BLaER1 (cell line): Measurements from ENCODE around the gene ATRNL1.

Experiments
- H3K27ac ChIP-seq: shearing (Covaris generic); formaldehyde crosslinking; 2 replicates; pipeline ENCODE4 v1.8.1; 2022
- H3K27me3 ChIP-seq: shearing (Covaris generic); formaldehyde crosslinking; 2 replicates; pipeline ENCODE4 v1.8.1; 2022
- H3K36me3 ChIP-seq: shearing (Covaris generic); formaldehyde crosslinking; 2 replicates; pipeline ENCODE4 v1.8.1; 2022
- H3K4me1 ChIP-seq: shearing (Covaris generic); formaldehyde crosslinking; 2 replicates; pipeline ENCODE4 v1.8.1; 2022
- H3K4me2 ChIP-seq: shearing (Covaris generic); formaldehyde crosslinking; 2 replicates; pipeline ENCODE4 v1.8.1; 2022
- H3K4me3 ChIP-seq: shearing (Covaris generic); formaldehyde crosslinking; 2 replicates; pipeline ENCODE4 v1.8.1; 2022
- H3K9ac ChIP-seq: shearing (Covaris generic); formaldehyde crosslinking; 2 replicates; pipeline ENCODE4 v1.8.1; 2022
- H3K9me3 ChIP-seq: shearing (Covaris generic); formaldehyde crosslinking; 2 replicates; pipeline ENCODE4 v1.8.1; 2022
- H4K20me1 ChIP-seq: shearing (Covaris generic); formaldehyde crosslinking; 2 replicates; pipeline ENCODE4 v1.8.1; 2022
- Cebpa-rat ChIP-seq: shearing (Covaris generic); IDR thresholded peaks from 2 replicates; pipeline ENCODE4 v1.8.1; 2022

The ATRNL1 gene

DNA sequence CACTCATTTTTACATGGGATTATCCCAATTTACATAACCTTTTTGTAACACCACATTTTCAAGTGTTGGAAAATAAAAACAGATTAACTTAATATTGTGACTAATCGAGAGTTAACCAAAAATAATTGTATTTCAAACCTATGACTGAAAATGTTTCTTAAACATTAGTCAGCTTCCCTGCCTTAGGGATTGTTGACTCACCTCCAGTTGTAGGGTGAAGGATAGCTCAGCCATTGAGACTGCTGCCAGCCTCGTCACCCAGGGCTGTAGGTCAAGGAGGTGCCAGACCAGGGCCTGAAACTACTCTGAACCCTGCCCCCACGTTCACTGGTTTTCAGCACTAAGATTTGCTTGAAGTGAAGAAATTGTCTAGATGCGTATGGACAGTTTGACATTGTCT is 828.6 kb downstream of the ATRNL1 start:
- H3K4me1 ChIP-seq: no peaks in the 10 kb centered on the region
- no peak for TF ChIP-seq Cebpa-rat
- no peak overlapping the region for H3K9ac ChIP-seq
- H4K20me1 ChIP-seq: no peaks in the 10 kb centered on the region
- no peak overlapping the region for H3K4me3 ChIP-seq
- H3K27ac ChIP-seq: no peak overlapping the region
- no peaks in the 10 kb centered on the region for H3K27me3 ChIP-seq
- no peaks in the 10 kb centered on the region for H3K36me3 ChIP-seq
- H3K4me2 ChIP-seq: no peak overlapping the region
- H3K9me3 ChIP-seq: peaks cover 14% of the 10 kb centered on the region

- Histone ChIP-seq H3K27ac (no peak overlapping the region), H3K4me1 (peaks cover 17% of the 10 kb centered on the region), H3K9ac (no peak overlapping the region), H4K20me1 (no peaks in the 10 kb centered on the region), H3K4me3 (no peak overlapping the region), H3K36me3 (no peaks in the 10 kb centered on the region), H3K27me3 (no peaks in the 10 kb centered on the region), H3K4me2 (no peak overlapping the region), H3K9me3 (no peaks in the 10 kb centered on the region)
- no peak for TF ChIP-seq Cebpa-rat
Observed at GRCh38 chr10:115931309-115931708, 838.1 kb downstream of the ATRNL1 start.

DNA sequence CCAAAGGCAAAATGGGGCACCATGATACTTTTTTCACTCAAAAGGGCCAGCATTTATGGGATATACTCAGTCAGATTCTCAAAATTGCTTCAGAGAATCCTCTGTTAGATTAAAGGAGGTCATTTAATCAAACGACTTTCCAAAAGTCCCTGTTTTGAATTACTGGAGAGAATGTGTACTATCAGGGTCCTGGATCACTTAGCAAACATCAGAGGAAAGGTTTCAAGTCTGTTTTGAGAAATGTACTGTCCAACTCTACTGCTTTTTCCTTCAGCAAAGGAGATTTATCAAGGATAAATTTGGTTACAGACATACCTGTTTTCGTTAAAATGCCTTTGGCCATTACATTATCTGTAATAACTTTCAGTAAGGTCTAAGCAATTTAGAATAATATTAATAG is 838.9 kb downstream of the ATRNL1 start:
- Histone ChIP-seq H3K9me3 (0 out of 2 replicates have a peak, but pooled peaks cover 5% of the 10 kb centered on the region), H3K4me3 (no peak overlapping the region), H3K36me3 (no peaks in the 10 kb centered on the region), H3K27ac (no peak overlapping the region), H3K4me2 (no peak overlapping the region), H4K20me1 (no peaks in the 10 kb centered on the region), H3K9ac (no peak overlapping the region), H3K27me3 (no peaks in the 10 kb centered on the region), H3K4me1 (peaks cover 17% of the 10 kb centered on the region)
- no peak for TF ChIP-seq Cebpa-rat

GRCh38 chr10:115933098-115933497 is 839.9 kb downstream of the ATRNL1 start:
- Histone ChIP-seq H3K9me3 (peaks cover 12% of the 10 kb centered on the region), H3K27me3 (no peaks in the 10 kb centered on the region), H3K4me3 (no peak overlapping the region), H3K27ac (no peak overlapping the region), H3K9ac (no peak overlapping the region), H3K36me3 (no peaks in the 10 kb centered on the region), H4K20me1 (no peaks in the 10 kb centered on the region), H3K4me2 (no peak overlapping the region), H3K4me1 (peaks cover 26% of the 10 kb centered on the region)
- TF ChIP-seq Cebpa-rat: no peak

GRCh38 chr10:115935731-115936130 is 842.6 kb downstream of the ATRNL1 start:
- no peak for TF ChIP-seq Cebpa-rat
- no peak overlapping the region for H3K9ac ChIP-seq
- H3K9me3 ChIP-seq: peaks cover 27% of the 10 kb centered on the region
- peak overlapping the region; percentile 39 for H3K4me2 ChIP-seq
- H3K36me3 ChIP-seq: no peaks in the 10 kb centered on the region
- H3K27me3 ChIP-seq: no peaks in the 10 kb centered on the region
- peaks cover 51% of the 10 kb centered on the region for H3K4me1 ChIP-seq
- H3K4me3 ChIP-seq: no peak overlapping the region
- H4K20me1 ChIP-seq: no peaks in the 10 kb centered on the region
- H3K27ac ChIP-seq: no peak overlapping the region

DNA sequence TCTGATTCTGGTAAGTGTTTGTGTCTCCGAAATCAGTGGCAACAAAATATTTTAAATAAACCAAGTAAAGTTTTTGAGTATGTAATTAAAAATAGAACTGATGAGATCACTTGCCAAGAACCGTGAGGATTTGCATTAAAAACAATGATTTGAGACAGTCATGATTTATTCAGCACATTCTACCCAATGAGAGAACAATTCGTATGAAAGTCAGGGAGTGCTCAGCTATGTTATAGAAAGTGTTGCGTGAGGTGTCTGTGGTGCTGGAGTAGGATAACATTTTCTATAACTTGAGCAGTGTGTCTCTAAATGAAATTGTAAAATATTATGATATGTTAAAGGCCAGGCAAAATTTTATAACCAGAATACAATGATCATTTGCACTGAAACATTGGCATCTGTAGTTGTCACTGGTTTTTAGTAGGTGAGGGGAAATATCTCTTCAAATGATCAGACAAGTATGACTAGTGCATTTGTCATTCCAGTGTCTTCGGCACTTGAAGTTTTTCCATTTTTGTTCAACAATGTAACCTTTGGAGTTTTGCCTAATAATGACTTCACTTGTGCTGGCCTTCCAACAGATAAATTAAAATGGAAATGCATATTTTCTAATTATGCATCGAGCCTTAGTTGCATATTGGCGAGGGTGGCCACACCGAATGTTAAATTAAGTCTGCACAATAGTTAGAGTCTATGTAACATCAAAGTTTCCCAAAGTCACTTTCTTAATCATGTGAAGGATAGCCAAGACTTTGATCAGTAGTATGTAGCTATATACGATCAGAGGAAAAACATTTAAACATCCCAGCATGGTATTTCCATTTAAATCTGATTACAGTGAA is 844.0 kb downstream of the ATRNL1 start:
- TF ChIP-seq Cebpa-rat: no peak
- Histone ChIP-seq H3K4me3 (no peak overlapping the region), H3K4me2 (no peak overlapping the region)

GRCh38 chr10:115937768-115938056 is 844.5 kb downstream of the ATRNL1 start:
- Histone ChIP-seq H3K4me3 (no peak overlapping the region), H3K4me1 (peaks cover 51% of the 10 kb centered on the region), H3K36me3 (no peaks in the 10 kb centered on the region), H4K20me1 (no peaks in the 10 kb centered on the region), H3K27ac (peak overlapping the region; percentile 33; the same call in 1 of the 2 replicates), H3K9me3 (peaks cover 43% of the 10 kb centered on the region), H3K4me2 (no peak overlapping the region), H3K27me3 (no peaks in the 10 kb centered on the region), H3K9ac (no peak overlapping the region)
- no peak for TF ChIP-seq Cebpa-rat

More for the DNA sequence above, 844.0 kb downstream of the ATRNL1 start:
- H3K27ac ChIP-seq: peak overlapping the region; percentile 33; the same call in 1 of the 2 replicates
- no peaks in the 10 kb centered on the region for H3K36me3 ChIP-seq
- H4K20me1 ChIP-seq: no peaks in the 10 kb centered on the region
- peaks cover 51% of the 10 kb centered on the region for H3K4me1 ChIP-seq
- H3K9me3 ChIP-seq: peaks cover 38% of the 10 kb centered on the region
- no peaks in the 10 kb centered on the region for H3K27me3 ChIP-seq
- no peak overlapping the region for H3K9ac ChIP-seq

DNA sequence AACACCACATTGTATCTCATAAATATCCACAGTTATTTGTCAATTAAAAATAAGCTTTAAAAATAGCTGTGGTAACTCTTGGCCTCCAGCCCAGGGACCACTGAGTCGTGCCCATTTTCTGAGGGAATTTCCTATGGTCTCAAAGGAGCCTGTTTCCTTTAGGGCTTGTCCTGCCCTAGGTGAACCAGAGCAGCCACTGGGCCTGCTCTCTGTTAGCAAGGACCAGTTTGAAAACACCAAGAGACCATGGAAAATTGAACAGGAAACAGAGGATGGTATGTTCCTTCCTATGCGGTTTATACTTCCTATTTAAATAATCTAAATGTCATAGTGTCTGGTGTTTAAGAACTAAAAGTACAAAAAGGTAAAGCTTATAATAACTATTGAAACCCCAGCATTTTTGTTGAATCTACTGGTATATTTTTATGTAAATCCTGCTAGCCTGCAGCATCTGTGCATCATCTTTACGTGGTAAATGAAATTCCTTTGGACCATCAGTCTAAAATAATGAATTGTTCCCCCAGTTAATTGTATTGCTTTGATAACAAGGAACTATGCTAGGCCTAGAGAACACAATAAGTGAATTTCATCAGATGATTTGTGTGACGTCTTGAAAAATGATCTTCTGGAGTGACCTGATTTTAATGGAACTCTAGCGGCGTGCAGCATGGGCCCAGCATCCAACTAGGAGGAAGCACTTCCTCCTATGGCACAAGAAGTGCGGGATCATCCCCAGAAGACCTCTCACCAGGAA is 846.1 kb downstream of the ATRNL1 start:
- H3K36me3 ChIP-seq: no peaks in the 10 kb centered on the region
- H3K27ac ChIP-seq: peak overlapping the region; percentile 56
- peak overlapping the region; percentile 67 for H3K4me2 ChIP-seq
- H3K4me3 ChIP-seq: peak overlapping the region; percentile 42; the same call in 1 of the 2 replicates
- no peak overlapping the region for H3K9ac ChIP-seq
- no peaks in the 10 kb centered on the region for H4K20me1 ChIP-seq
- peaks cover 51% of the 10 kb centered on the region for H3K4me1 ChIP-seq
- no peaks in the 10 kb centered on the region for H3K27me3 ChIP-seq
- TF ChIP-seq Cebpa-rat: no peak
- H3K9me3 ChIP-seq: peaks cover 46% of the 10 kb centered on the region

- no peak for TF ChIP-seq Cebpa-rat
- Histone ChIP-seq H3K27ac (no peak overlapping the region), H4K20me1 (no peaks in the 10 kb centered on the region), H3K4me3 (no peak overlapping the region), H3K27me3 (no peaks in the 10 kb centered on the region), H3K9ac (no peak overlapping the region), H3K4me1 (peaks cover 34% of the 10 kb centered on the region), H3K36me3 (no peaks in the 10 kb centered on the region), H3K4me2 (no peak overlapping the region), H3K9me3 (peaks cover 46% of the 10 kb centered on the region)
Observed at GRCh38 chr10:115941361-115941771, 848.2 kb downstream of the ATRNL1 start.

- Histone ChIP-seq H3K9ac (no peak overlapping the region), H3K9me3 (peaks cover 41% of the 10 kb centered on the region), H3K36me3 (no peaks in the 10 kb centered on the region), H3K4me3 (no peak overlapping the region), H3K27ac (no peak overlapping the region), H4K20me1 (no peaks in the 10 kb centered on the region), H3K4me2 (no peak overlapping the region), H3K27me3 (no peaks in the 10 kb centered on the region), H3K4me1 (peaks cover 34% of the 10 kb centered on the region)
- no peak for TF ChIP-seq Cebpa-rat
Observed at GRCh38 chr10:115942101-115942500, 848.9 kb downstream of the ATRNL1 start.
